Spleen (tissue), 7 donors: ENCODE data around the gene LTV1.

ENCODE experiments used
- POLR2A ChIP-seq, 3 donors: fragments of 450-650 bp; IDR thresholded peaks; one replicate each; pipeline ENCODE4 v1.5.1; 2017; ENCODE audit warnings: antibody characterized with exemption in 3 of 3, mild to moderate bottlenecking in 1 of 3
- POLR2AphosphoS5 ChIP-seq, 3 donors: sonication (generic); formaldehyde crosslinking; IDR thresholded peaks; one replicate each; pipeline ENCODE4 v1.5.1; 2017; ENCODE audit warnings: antibody characterized with exemption in 3 of 3
- TF ChIP-seq, protein P1 (sequence below), 11 experiments: fragments of 200-600 bp in 7 of 11; fragments of 450-650 bp in 4 of 11; sonication (generic) in 4 of 11; IDR thresholded peaks in 8 of 11; conservative IDR thresholded peaks in 3 of 11; 1 replicate in 7 of 11; 2 replicates in 4 of 11; pipeline versions ENCODE4 v1.4.0 to v1.8.0; 2016 to 2021; ENCODE audit warnings: antibody characterized with exemption in 11 of 11, inconsistent platforms in 4 of 11, mild to moderate bottlenecking in 1 of 11
- donor health status: DM: no; HTN: no; CAD: no; lungs with moderate emphysema.
- donor health status: DM: no; HTN: no; CAD: no.
- donor health status: DM: no; HTN: no; CAD: no.

DNA sequence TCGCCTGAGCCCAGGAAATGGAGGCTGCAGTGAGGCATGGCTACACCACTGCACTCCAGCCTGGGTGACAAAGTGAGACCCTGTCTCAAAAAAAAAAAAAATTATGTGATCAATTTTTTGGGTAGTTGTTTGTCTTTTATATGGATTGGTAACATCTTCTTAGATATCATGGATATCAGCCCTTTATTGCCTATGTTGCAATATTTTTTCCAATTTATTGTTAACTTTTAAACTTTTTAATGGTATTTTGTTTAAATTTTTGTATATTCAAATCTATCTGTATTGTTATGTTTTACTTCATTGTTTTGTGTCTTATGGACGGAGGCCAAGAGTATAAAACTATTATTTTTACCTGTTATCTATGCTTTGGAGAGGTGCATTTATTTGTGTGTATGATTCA lies 32.4 kb upstream of the LTV1 start:
- TF ChIP-seq POLR2A (IDR thresholded peaks at IDR 0.05) = no peak
- TF ChIP-seq, protein P1, sequence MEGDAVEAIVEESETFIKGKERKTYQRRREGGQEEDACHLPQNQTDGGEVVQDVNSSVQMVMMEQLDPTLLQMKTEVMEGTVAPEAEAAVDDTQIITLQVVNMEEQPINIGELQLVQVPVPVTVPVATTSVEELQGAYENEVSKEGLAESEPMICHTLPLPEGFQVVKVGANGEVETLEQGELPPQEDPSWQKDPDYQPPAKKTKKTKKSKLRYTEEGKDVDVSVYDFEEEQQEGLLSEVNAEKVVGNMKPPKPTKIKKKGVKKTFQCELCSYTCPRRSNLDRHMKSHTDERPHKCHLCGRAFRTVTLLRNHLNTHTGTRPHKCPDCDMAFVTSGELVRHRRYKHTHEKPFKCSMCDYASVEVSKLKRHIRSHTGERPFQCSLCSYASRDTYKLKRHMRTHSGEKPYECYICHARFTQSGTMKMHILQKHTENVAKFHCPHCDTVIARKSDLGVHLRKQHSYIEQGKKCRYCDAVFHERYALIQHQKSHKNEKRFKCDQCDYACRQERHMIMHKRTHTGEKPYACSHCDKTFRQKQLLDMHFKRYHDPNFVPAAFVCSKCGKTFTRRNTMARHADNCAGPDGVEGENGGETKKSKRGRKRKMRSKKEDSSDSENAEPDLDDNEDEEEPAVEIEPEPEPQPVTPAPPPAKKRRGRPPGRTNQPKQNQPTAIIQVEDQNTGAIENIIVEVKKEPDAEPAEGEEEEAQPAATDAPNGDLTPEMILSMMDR (IDR thresholded peaks at IDR 0.05 in 8 of 11, conservative IDR thresholded peaks at IDR 0.05 in 3 of 11) = no peak
- TF ChIP-seq POLR2AphosphoS5 (IDR thresholded peaks at IDR 0.05) = no peak
